Measurements from ENCODE around the gene LHX3.

LHX3 gene

GRCh38 chr9:136181784-136182419, 23.0 kb downstream of the LHX3 start:
- Histone ChIP-seq H3K4me1 (ENCODE audit: control insufficient read depth in 1 of 2, insufficient read depth in 2 of 2, low read length in 2 of 2) (no peaks in the 10 kb centered on the region), H3K9ac (ENCODE audit: low read length) (no peak overlapping the region), H3K4ac (ENCODE audit: low read depth, low read length) (no peak overlapping the region), H2BK120ac (ENCODE audit: insufficient read depth, low read length, poor library complexity) (no peak overlapping the region), H3K4me3 (ENCODE audit: low read depth, low read length) (no peak overlapping the region), H4K12ac (ENCODE audit: low read depth, low read length) (no peak overlapping the region), H3K36me3 (ENCODE audit: control insufficient read depth in 1 of 2, insufficient read depth in 2 of 2, low read length in 2 of 2) (no peaks in the 10 kb centered on the region), H3K23ac (ENCODE audit: low read length) (no peak overlapping the region), H3K18ac (ENCODE audit: low read length) (no peak overlapping the region), H3K79me2 (ENCODE audit: control insufficient read depth, insufficient read depth, low read length, poor library complexity) (no peaks in the 10 kb centered on the region), H4K91ac (ENCODE audit: low read depth, low read length) (no peak overlapping the region), H3K27me3 (ENCODE audit: insufficient read depth, low read length) (no peaks in the 10 kb centered on the region), H3K9me3 (ENCODE audit: insufficient read depth, low read depth, low read length) (peaks cover 1% of the 10 kb centered on the region), H3K27ac (ENCODE audit: low read depth, low read length) (no peak overlapping the region), H2AK5ac (ENCODE audit: low read length) (no peak overlapping the region), H2BK12ac (ENCODE audit: low read length) (no peak overlapping the region), H2AFZ (ENCODE audit: insufficient read depth, low read length, poor library complexity) (no peak overlapping the region), H3K79me1 (ENCODE audit: low read length) (no peaks in the 10 kb centered on the region), H3K4me2 (ENCODE audit: low read length) (no peak overlapping the region), H4K8ac (ENCODE audit: low read depth, low read length) (no peak overlapping the region), H3K14ac (ENCODE audit: low read length) (no peak overlapping the region), H2BK5ac (ENCODE audit: low read depth, low read length, poor library complexity) (no peak overlapping the region)
- WGBS (ENCODE audit: extremely low coverage, insufficient coverage, insufficient read length): no CpG with 5 or more reads among the region's 8 CpGs
- no peak for DNase-seq

GRCh38 chr9:136180586-136180985, 24.3 kb downstream of the LHX3 start:
- no peak overlapping the region for H4K12ac ChIP-seq (ENCODE audit: low read depth, low read length)
- H2BK12ac ChIP-seq (ENCODE audit: low read length): no peak overlapping the region
- no peak overlapping the region for H2AK5ac ChIP-seq (ENCODE audit: low read length)
- H4K8ac ChIP-seq (ENCODE audit: low read depth, low read length): no peak overlapping the region
- H3K36me3 ChIP-seq (ENCODE audit: control insufficient read depth in 1 of 2, insufficient read depth in 2 of 2, low read length in 2 of 2): no peaks in the 10 kb centered on the region
- no peak overlapping the region for H3K4me2 ChIP-seq (ENCODE audit: low read length)
- H3K23ac ChIP-seq (ENCODE audit: low read length): no peak overlapping the region
- H2BK120ac ChIP-seq (ENCODE audit: insufficient read depth, low read length, poor library complexity): no peak overlapping the region
- no peak overlapping the region for H3K14ac ChIP-seq (ENCODE audit: low read length)
- no peaks in the 10 kb centered on the region for H3K79me1 ChIP-seq (ENCODE audit: low read length)
- no peak for DNase-seq
- H3K9me3 ChIP-seq (ENCODE audit: insufficient read depth, low read depth, low read length): peaks cover 2% of the 10 kb centered on the region
- H2AFZ ChIP-seq (ENCODE audit: insufficient read depth, low read length, poor library complexity): no peak overlapping the region
- H3K4ac ChIP-seq (ENCODE audit: low read depth, low read length): no peak overlapping the region
- H3K27ac ChIP-seq (ENCODE audit: low read depth, low read length): no peak overlapping the region
- no peak overlapping the region for H3K9ac ChIP-seq (ENCODE audit: low read length)
- H3K4me1 ChIP-seq (ENCODE audit: control insufficient read depth in 1 of 2, insufficient read depth in 2 of 2, low read length in 2 of 2): no peaks in the 10 kb centered on the region
- WGBS (ENCODE audit: extremely low coverage, insufficient coverage, insufficient read length): no CpG with 5 or more reads among the region's 11 CpGs
- H4K91ac ChIP-seq (ENCODE audit: low read depth, low read length): no peak overlapping the region
- no peak overlapping the region for H3K4me3 ChIP-seq (ENCODE audit: low read depth, low read length)
- no peaks in the 10 kb centered on the region for H3K79me2 ChIP-seq (ENCODE audit: control insufficient read depth, insufficient read depth, low read length, poor library complexity)
- H3K27me3 ChIP-seq (ENCODE audit: insufficient read depth, low read length): no peaks in the 10 kb centered on the region
- no peak overlapping the region for H3K18ac ChIP-seq (ENCODE audit: low read length)
- H2BK5ac ChIP-seq (ENCODE audit: low read depth, low read length, poor library complexity): no peak overlapping the region

GRCh38 chr9:136179761-136180160, 25.2 kb downstream of the LHX3 start:
- Histone ChIP-seq H3K27ac (ENCODE audit: low read depth, low read length) (no peak overlapping the region), H3K4ac (ENCODE audit: low read depth, low read length) (no peak overlapping the region), H4K91ac (ENCODE audit: low read depth, low read length) (no peak overlapping the region), H3K4me3 (ENCODE audit: low read depth, low read length) (peak overlapping the region; percentile 38), H3K9ac (ENCODE audit: low read length) (no peak overlapping the region), H3K36me3 (ENCODE audit: control insufficient read depth in 1 of 2, insufficient read depth in 2 of 2, low read length in 2 of 2) (no peaks in the 10 kb centered on the region), H4K12ac (ENCODE audit: low read depth, low read length) (no peak overlapping the region), H3K14ac (ENCODE audit: low read length) (no peak overlapping the region), H3K4me2 (ENCODE audit: low read length) (no peak overlapping the region), H3K79me1 (ENCODE audit: low read length) (no peaks in the 10 kb centered on the region), H3K79me2 (ENCODE audit: control insufficient read depth, insufficient read depth, low read length, poor library complexity) (no peaks in the 10 kb centered on the region), H2AK5ac (ENCODE audit: low read length) (no peak overlapping the region), H2BK5ac (ENCODE audit: low read depth, low read length, poor library complexity) (no peak overlapping the region), H3K9me3 (ENCODE audit: insufficient read depth, low read depth, low read length) (peaks cover 2% of the 10 kb centered on the region), H3K18ac (ENCODE audit: low read length) (no peak overlapping the region), H3K27me3 (ENCODE audit: insufficient read depth, low read length) (no peaks in the 10 kb centered on the region), H3K23ac (ENCODE audit: low read length) (no peak overlapping the region), H2AFZ (ENCODE audit: insufficient read depth, low read length, poor library complexity) (no peak overlapping the region), H2BK120ac (ENCODE audit: insufficient read depth, low read length, poor library complexity) (no peak overlapping the region), H2BK12ac (ENCODE audit: low read length) (no peak overlapping the region), H4K8ac (ENCODE audit: low read depth, low read length) (no peak overlapping the region), H3K4me1 (ENCODE audit: control insufficient read depth in 1 of 2, insufficient read depth in 2 of 2, low read length in 2 of 2) (no peaks in the 10 kb centered on the region)
- WGBS (ENCODE audit: extremely low coverage, insufficient coverage, insufficient read length): no CpG with 5 or more reads among the region's 13 CpGs
- DNase-seq: no peak

GRCh38 chr9:136179101-136179616, 25.8 kb downstream of the LHX3 start:
- Histone ChIP-seq H2BK5ac (ENCODE audit: low read depth, low read length, poor library complexity) (no peak overlapping the region), H3K23ac (ENCODE audit: low read length) (no peak overlapping the region), H3K9ac (ENCODE audit: low read length) (no peak overlapping the region), H2BK120ac (ENCODE audit: insufficient read depth, low read length, poor library complexity) (no peak overlapping the region), H3K27me3 (ENCODE audit: insufficient read depth, low read length) (no peaks in the 10 kb centered on the region), H3K36me3 (ENCODE audit: control insufficient read depth in 1 of 2, insufficient read depth in 2 of 2, low read length in 2 of 2) (no peaks in the 10 kb centered on the region), H3K4me3 (ENCODE audit: low read depth, low read length) (no peak overlapping the region), H3K4me1 (ENCODE audit: control insufficient read depth in 1 of 2, insufficient read depth in 2 of 2, low read length in 2 of 2) (no peaks in the 10 kb centered on the region), H2AFZ (ENCODE audit: insufficient read depth, low read length, poor library complexity) (no peak overlapping the region), H3K4me2 (ENCODE audit: low read length) (no peak overlapping the region), H4K91ac (ENCODE audit: low read depth, low read length) (no peak overlapping the region), H2BK12ac (ENCODE audit: low read length) (no peak overlapping the region), H3K79me1 (ENCODE audit: low read length) (no peaks in the 10 kb centered on the region), H3K4ac (ENCODE audit: low read depth, low read length) (no peak overlapping the region), H4K8ac (ENCODE audit: low read depth, low read length) (no peak overlapping the region), H3K18ac (ENCODE audit: low read length) (no peak overlapping the region), H2AK5ac (ENCODE audit: low read length) (no peak overlapping the region), H4K12ac (ENCODE audit: low read depth, low read length) (no peak overlapping the region), H3K14ac (ENCODE audit: low read length) (no peak overlapping the region), H3K79me2 (ENCODE audit: control insufficient read depth, insufficient read depth, low read length, poor library complexity) (no peaks in the 10 kb centered on the region), H3K9me3 (ENCODE audit: insufficient read depth, low read depth, low read length) (peaks cover 2% of the 10 kb centered on the region), H3K27ac (ENCODE audit: low read depth, low read length) (no peak overlapping the region)
- no peak for DNase-seq
- WGBS (ENCODE audit: extremely low coverage, insufficient coverage, insufficient read length): no CpG with 5 or more reads among the region's 12 CpGs
